GM18870 (cell line): ENCODE measurements around the gene TSPAN4.

Experiments
- ATAC-seq: cut with Tn5 transposase; IDR thresholded peaks from one replicate; pipeline ENCODE4 v1.9.1; 2021; ENCODE audit warnings: moderate library complexity; ENCODE audit not compliant: unreplicated experiment

The TSPAN4 gene

GRCh38 chr11:842370-843002, at the start of gene TSPAN4, which contains the start of gene POLR2L:
Gene TSPAN4, plus strand, starts transcription at chr11:842852. Its CDS starts 7,453 bp downstream, at chr11:850305.
Gene POLR2L, minus strand, starts transcription at chr11:842529. Its CDS starts 21 bp downstream, at chr11:842508.
- no peak for ATAC-seq

GRCh38 chr11:792873-793272, 49.8 kb upstream of the TSPAN4 start:
- no peak for ATAC-seq

GRCh38 chr11:793556-793955, 49.1 kb upstream of the TSPAN4 start:
- no peak for ATAC-seq

- no peak for ATAC-seq
Measured at GRCh38 chr11:794013-794765, 48.5 kb upstream of the TSPAN4 start.

- no peak for ATAC-seq
Measured at GRCh38 chr11:794766-795633, 47.7 kb upstream of the TSPAN4 start.

- ATAC-seq, result no peak
Measured at GRCh38 chr11:795634-796564, 46.8 kb upstream of the TSPAN4 start.

GRCh38 chr11:796565-797295, 45.9 kb upstream of the TSPAN4 start:
- ATAC-seq, result no peak

GRCh38 chr11:797296-798092, 45.2 kb upstream of the TSPAN4 start:
- ATAC-seq, result peak; percentile 44

GRCh38 chr11:798093-798713, 44.4 kb upstream of the TSPAN4 start, which contains the start of gene SLC25A22:
Gene SLC25A22, minus strand, starts transcription at chr11:798281. Its CDS starts 3,275 bp downstream, at chr11:795006.
- no peak for ATAC-seq

- no peak for ATAC-seq
Measured at GRCh38 chr11:799641-800316, 42.9 kb upstream of the TSPAN4 start.

GRCh38 chr11:800473-800872, 42.2 kb upstream of the TSPAN4 start:
- ATAC-seq, result no peak

- ATAC-seq, result no peak
Measured at GRCh38 chr11:801097-801780, 41.4 kb upstream of the TSPAN4 start.

- no peak for ATAC-seq
Measured at GRCh38 chr11:802018-802617, 40.5 kb upstream of the TSPAN4 start.

GRCh38 chr11:802693-803466, 39.8 kb upstream of the TSPAN4 start:
- no peak for ATAC-seq

GRCh38 chr11:803467-803742, 39.2 kb upstream of the TSPAN4 start:
- ATAC-seq, result no peak
